Body of pancreas (tissue), 4 donors: ENCODE results near the gene ANKRD33B.

ENCODE experiments used
- POLR2A ChIP-seq, 3 donors: fragments of 450-650 bp; IDR thresholded peaks; one replicate each; pipeline ENCODE4 v1.6.1; 2016; ENCODE audit warnings: antibody characterized with exemption in 3 of 3, mild to moderate bottlenecking in 2 of 3
- TF ChIP-seq, protein P1 (sequence below), 7 experiments: fragments of 450-650 bp in 4 of 7; fragments of 200-600 bp in 3 of 7; sonication (generic) in 3 of 7; IDR thresholded peaks; one replicate each; pipeline ENCODE4 v1.5.1; 2016 to 2019; ENCODE audit warnings: antibody characterized with exemption in 7 of 7

DNA sequence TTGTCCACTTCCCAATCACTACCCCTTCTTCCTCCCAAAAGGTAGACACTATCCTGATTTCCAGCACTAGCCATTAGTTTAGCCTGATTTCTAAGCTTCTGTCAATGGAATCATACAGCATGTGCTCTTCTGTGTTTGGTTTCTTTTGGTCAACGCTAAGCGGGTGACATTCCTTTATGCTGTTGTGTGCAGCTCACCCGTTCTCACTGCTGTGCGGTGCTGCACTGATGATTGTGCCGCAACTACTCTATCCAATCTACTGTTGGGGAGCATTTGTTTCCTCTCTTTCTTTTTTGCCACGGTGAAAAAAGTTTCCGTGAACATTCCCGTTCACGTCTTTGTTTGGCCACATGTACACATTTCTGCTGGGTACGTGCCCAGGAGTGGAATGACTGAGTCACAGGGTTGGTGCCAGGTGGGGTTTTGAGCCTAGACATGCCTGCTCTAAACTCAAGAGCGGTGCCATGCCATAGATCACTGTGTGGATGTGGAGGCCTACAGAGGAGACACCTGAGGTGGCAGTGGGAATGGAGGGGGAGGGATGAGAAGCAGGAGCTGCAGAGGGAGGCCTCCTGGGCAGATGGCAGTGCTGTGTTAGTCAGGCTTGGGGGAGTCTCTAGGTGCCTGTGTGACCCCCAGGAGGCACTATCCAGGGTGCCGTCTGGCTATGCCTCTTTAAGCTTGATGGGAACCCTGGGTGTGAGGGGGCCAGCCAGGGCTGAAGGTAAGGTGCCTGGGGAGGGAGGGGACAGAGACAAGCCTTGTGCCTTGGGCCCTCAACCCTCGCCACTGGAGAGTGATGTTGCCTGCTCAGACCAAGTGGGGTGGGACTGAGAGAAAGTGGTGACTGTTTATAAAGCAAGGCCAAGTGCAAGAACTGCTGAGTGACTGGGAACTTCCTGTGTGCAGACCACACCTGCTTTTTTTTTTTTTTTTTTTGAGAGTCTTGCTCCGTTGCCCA is 11.4 kb upstream of the ANKRD33B start:
- TF ChIP-seq POLR2A (IDR thresholded peaks at IDR 0.05), result no peak
- TF ChIP-seq, protein P1, sequence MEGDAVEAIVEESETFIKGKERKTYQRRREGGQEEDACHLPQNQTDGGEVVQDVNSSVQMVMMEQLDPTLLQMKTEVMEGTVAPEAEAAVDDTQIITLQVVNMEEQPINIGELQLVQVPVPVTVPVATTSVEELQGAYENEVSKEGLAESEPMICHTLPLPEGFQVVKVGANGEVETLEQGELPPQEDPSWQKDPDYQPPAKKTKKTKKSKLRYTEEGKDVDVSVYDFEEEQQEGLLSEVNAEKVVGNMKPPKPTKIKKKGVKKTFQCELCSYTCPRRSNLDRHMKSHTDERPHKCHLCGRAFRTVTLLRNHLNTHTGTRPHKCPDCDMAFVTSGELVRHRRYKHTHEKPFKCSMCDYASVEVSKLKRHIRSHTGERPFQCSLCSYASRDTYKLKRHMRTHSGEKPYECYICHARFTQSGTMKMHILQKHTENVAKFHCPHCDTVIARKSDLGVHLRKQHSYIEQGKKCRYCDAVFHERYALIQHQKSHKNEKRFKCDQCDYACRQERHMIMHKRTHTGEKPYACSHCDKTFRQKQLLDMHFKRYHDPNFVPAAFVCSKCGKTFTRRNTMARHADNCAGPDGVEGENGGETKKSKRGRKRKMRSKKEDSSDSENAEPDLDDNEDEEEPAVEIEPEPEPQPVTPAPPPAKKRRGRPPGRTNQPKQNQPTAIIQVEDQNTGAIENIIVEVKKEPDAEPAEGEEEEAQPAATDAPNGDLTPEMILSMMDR (IDR thresholded peaks at IDR 0.05), result no peak
